B cell (primary cell): ENCODE data around the gene MYG1. TPM values are rescaled to one million over a fixed set of nuclear protein-coding genes. Genes with fewer than 3 reads are reported as not detected.

Experiments
- ATAC-seq: fragments of 200-7000 bp; cut with Tn5 transposase; one replicate; pipeline ENCODE4 v1.10.0; 2021; ENCODE audit warnings: low read depth, mild to moderate bottlenecking, moderate number of reproducible peaks, moderate library complexity
- CTCF ChIA-PET: fragments of 350-600 bp; sonication (Branson Sonifier 250); formaldehyde crosslinking; loops from one replicate; lab custom pipeline; 2021; ENCODE audit warnings: antibody characterized with exemption, inconsistent platforms; lab: Charles Lee
- POLR2A ChIA-PET: fragments of 350-600 bp; sonication (Branson Sonifier 250); formaldehyde crosslinking; loops from one replicate; lab custom pipeline; 2021; ENCODE audit warnings: antibody characterized with exemption; lab: Charles Lee
- DNase-seq: peaks from one replicate; pipeline ENCODE4 v3.0.0; 2013
- H2AFZ ChIP-seq: 2 replicates; pipeline ENCODE4 v1.6.1; 2012; ENCODE audit warnings: mild to moderate bottlenecking, low read depth, low read length; ENCODE audit not compliant: insufficient read depth, poor library complexity, severe bottlenecking
- H3K27ac ChIP-seq, 2 donors: 1 replicate in 1 of 2; 2 replicates in 1 of 2; pipeline ENCODE4 v1.5.1; 2012 to 2013; ENCODE audit warnings: low read length in 2 of 2, mild to moderate bottlenecking in 2 of 2, moderate library complexity in 1 of 2
- H3K27me3 ChIP-seq, 4 experiments: fragments of 200-600 bp in 1 of 4; sonication (generic) in 1 of 4; replicated peaks in 1 of 4; 1 replicate in 2 of 4; 2 replicates in 2 of 4; pipeline versions ENCODE4 v1.6.1 to v1.7.0; 2013 to 2016; ENCODE audit warnings: low read length in 3 of 4, mild to moderate bottlenecking in 2 of 4, mixed read lengths in 1 of 4, moderate library complexity in 1 of 4; ENCODE audit not compliant: insufficient read depth in 4 of 4, control insufficient read depth in 3 of 4; ENCODE audit errors: control extremely low read depth in 1 of 4
- H3K36me3 ChIP-seq, 2 experiments: replicated peaks in 1 of 2; 1 replicate in 1 of 2; 2 replicates in 1 of 2; pipeline versions ENCODE4 v1.6.1 to v1.7.1; 2013; ENCODE audit warnings: low read length in 1 of 2; ENCODE audit not compliant: insufficient read depth in 2 of 2, control insufficient read depth in 1 of 2; ENCODE audit errors: control extremely low read depth in 1 of 2, extremely low read depth in 1 of 2
- H3K4me1 ChIP-seq, 2 donors: fragments of 200-600 bp in 1 of 2; sonication (generic) in 1 of 2; 1 replicate in 1 of 2; 2 replicates in 1 of 2; pipeline versions ENCODE4 v1.5.1 to v1.6.1; 2013 to 2017; ENCODE audit warnings: low read length in 2 of 2; ENCODE audit not compliant: control insufficient read depth in 2 of 2, insufficient read depth in 2 of 2
- H3K4me2 ChIP-seq: replicated peaks from 2 replicates; pipeline ENCODE3; 2012; ENCODE audit warnings: mild to moderate bottlenecking, low read depth, low read length; ENCODE audit not compliant: poor library complexity, severe bottlenecking
- H3K4me3 ChIP-seq, 5 experiments: fragments of 200-600 bp in 1 of 5; sonication (generic) in 1 of 5; 1 replicate in 3 of 5; 2 replicates in 2 of 5; pipeline versions ENCODE4 v1.5.1 to v1.7.0; 2011 to 2016; ENCODE audit warnings: low read length in 4 of 5, mild to moderate bottlenecking in 4 of 5, low read depth in 2 of 5, control low read depth in 1 of 5, moderate library complexity in 1 of 5; ENCODE audit not compliant: insufficient read depth in 1 of 5; ENCODE audit errors: control extremely low read depth in 1 of 5, extremely low read depth in 1 of 5
- H3K79me2 ChIP-seq: fragments of 200-600 bp; sonication (generic); one replicate; pipeline ENCODE4 v1.6.0; 2016; ENCODE audit warnings: low read length; ENCODE audit not compliant: control insufficient read depth, insufficient read depth
- H3K9ac ChIP-seq: fragments of 200-600 bp; sonication (generic); 2 replicates; pipeline ENCODE4 v1.6.1; 2017; ENCODE audit warnings: mild to moderate bottlenecking, low read length, moderate library complexity
- H3K9me3 ChIP-seq, 3 donors: one replicate each; pipeline versions ENCODE4 v1.6.1 to v1.7.1; 2013; ENCODE audit warnings: low read length in 2 of 3; ENCODE audit not compliant: control insufficient read depth in 2 of 3, insufficient read depth in 1 of 3; ENCODE audit errors: control extremely low read depth in 1 of 3
- H4K20me1 ChIP-seq: 2 replicates; pipeline ENCODE4 v1.6.0; 2012; ENCODE audit warnings: mild to moderate bottlenecking, low read length; ENCODE audit not compliant: insufficient read depth, control insufficient read depth, poor library complexity, severe bottlenecking
- H3K27ac Mint-ChIP-seq: one replicate; pipeline ENCODE4 v1.8.0; 2021; ENCODE audit warnings: mixed read lengths
- H3K27me3 Mint-ChIP-seq: one replicate; pipeline ENCODE4 v1.8.0; 2021; ENCODE audit warnings: mixed read lengths
- H3K4me1 Mint-ChIP-seq: one replicate; pipeline ENCODE4 v1.8.0; 2021; ENCODE audit warnings: mixed read lengths
- H3K4me3 Mint-ChIP-seq: one replicate; pipeline ENCODE4 v1.8.0; 2021; ENCODE audit warnings: mixed read lengths
- H3K9me3 Mint-ChIP-seq: one replicate; pipeline ENCODE4 v1.8.0; 2022; ENCODE audit warnings: mixed read lengths; ENCODE audit not compliant: insufficient read depth
- EZH2 ChIP-seq: IDR thresholded peaks from 2 replicates; pipeline ENCODE4 v1.6.1; 2012; ENCODE audit warnings: borderline replicate concordance, low read depth, mild to moderate bottlenecking, moderate library complexity, low read length; ENCODE audit not compliant: insufficient read depth, poor library complexity, severe bottlenecking
- WGBS: methylation state at CpG from one replicate; pipeline ENCODE4 v1.1.5; 2013; ENCODE audit warnings: missing lambda C conversion rate; ENCODE audit not compliant: insufficient coverage; 5-methylcytosine and 5-hydroxymethylcytosine counted together
- intact Hi-C: fragments of 100-400 bp; cut with micrococcal nuclease; formaldehyde crosslinking; loops from one replicate; pipeline ENCODE4 v1.10.0; 2022
- polyA plus RNA-seq: library from polyadenylated mRNA; depleted of rRNA; stranded (reverse); fragments of >200 nt; gene quantifications from 2 replicates; pipeline ENCODE4 v1.2.3, GENCODE V29; 2012
- total RNA-seq, 2 donors: library from RNA; stranded (reverse); fragments of 120-200 nt in 1 of 2; gene quantifications; 1 replicate in 1 of 2; 2 replicates in 1 of 2; pipeline versions ENCODE4 v1.2.3 to v1.2.4, GENCODE V29; 2013 to 2022
- TF ChIP-seq, protein P1 (sequence below): fragments of 200-600 bp; IDR thresholded peaks from one replicate; pipeline ENCODE4 v1.8.0; 2022; ENCODE audit warnings: antibody characterized with exemption, mild to moderate bottlenecking

Gene MYG1
- total and polyA plus RNA-seq, 2 donors (not counting 1 experiment from before 2014, with no cell fraction given) = 46.4 to 48.4 TPM

DNA sequence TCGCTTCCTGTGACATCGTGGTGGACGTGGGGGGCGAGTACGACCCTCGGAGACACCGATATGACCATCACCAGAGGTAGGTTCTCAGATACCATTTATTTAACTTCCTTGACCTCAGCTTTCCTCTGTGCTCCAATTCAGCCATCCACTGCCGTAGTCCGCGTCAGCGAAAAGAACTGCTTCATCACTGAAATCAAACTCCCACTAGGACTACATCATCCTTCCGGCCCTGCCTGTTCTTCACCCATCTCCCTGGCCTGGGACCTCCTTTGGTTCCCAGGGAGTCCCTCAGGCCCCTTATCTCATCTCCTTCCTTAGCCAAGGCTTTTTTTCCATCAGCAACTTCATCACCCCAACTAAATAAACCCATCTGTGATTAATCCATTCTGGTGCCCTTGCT is 692 bp downstream of the MYG1 start:
- peak overlapping the region; percentile 86 for H2AFZ ChIP-seq
- H3K4me2 ChIP-seq = peak overlapping the region; percentile 91
- peak overlapping the region; percentile 71 to 94 (median 83) for H3K4me3 ChIP-seq
- H3K79me2 ChIP-seq = peaks cover 67% of the 10 kb centered on the region
- H3K4me3 Mint-ChIP-seq = peak overlapping the region; percentile 100
- TF ChIP-seq EZH2 = no peak
- TF ChIP-seq, protein P1, sequence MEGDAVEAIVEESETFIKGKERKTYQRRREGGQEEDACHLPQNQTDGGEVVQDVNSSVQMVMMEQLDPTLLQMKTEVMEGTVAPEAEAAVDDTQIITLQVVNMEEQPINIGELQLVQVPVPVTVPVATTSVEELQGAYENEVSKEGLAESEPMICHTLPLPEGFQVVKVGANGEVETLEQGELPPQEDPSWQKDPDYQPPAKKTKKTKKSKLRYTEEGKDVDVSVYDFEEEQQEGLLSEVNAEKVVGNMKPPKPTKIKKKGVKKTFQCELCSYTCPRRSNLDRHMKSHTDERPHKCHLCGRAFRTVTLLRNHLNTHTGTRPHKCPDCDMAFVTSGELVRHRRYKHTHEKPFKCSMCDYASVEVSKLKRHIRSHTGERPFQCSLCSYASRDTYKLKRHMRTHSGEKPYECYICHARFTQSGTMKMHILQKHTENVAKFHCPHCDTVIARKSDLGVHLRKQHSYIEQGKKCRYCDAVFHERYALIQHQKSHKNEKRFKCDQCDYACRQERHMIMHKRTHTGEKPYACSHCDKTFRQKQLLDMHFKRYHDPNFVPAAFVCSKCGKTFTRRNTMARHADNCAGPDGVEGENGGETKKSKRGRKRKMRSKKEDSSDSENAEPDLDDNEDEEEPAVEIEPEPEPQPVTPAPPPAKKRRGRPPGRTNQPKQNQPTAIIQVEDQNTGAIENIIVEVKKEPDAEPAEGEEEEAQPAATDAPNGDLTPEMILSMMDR = no peak
- intact Hi-C loops = no loop called here
- H4K20me1 ChIP-seq = peaks cover 35% of the 10 kb centered on the region
- peaks cover 5 to 47% of the 10 kb centered on the region in 2 experiments for H3K36me3 ChIP-seq
- H3K27me3 Mint-ChIP-seq = no peaks in the 10 kb centered on the region
- ATAC-seq (no peak), DNase-seq (no peak)
- 4% methylated on average over 12 of the region's 12 CpGs for WGBS
- peak overlapping the region; percentile 99 for H3K27ac Mint-ChIP-seq
- no peaks in the 10 kb centered on the region for H3K9me3 Mint-ChIP-seq
- H3K4me1 ChIP-seq = peaks cover 26 to 45% of the 10 kb centered on the region in 2 donors
- H3K9ac ChIP-seq = peak overlapping the region; percentile 93
- peaks cover 64% of the 10 kb centered on the region for H3K4me1 Mint-ChIP-seq
- no peaks in the 10 kb centered on the region for H3K27me3 ChIP-seq
- peak overlapping the region; percentile 65 to 74 for H3K27ac ChIP-seq
- ChIA-PET CTCF (interaction anchor here (1.3 to 24.0 kb wide), 3 partner anchors 21 to 87 kb away, joined by 6 to 721 read pairs (median 207); partner anchors contain the start of genes AAAS, ESPL1 and ITGB7), POLR2A (interaction anchor here (0.9 to 3.3 kb wide), 5 partner anchors 13 to 80 kb away, joined by 3 to 19 read pairs (median 4); partner anchors contain the start of genes AAAS and ESPL1)
- H3K9me3 ChIP-seq = no peaks in the 10 kb centered on the region

DNA sequence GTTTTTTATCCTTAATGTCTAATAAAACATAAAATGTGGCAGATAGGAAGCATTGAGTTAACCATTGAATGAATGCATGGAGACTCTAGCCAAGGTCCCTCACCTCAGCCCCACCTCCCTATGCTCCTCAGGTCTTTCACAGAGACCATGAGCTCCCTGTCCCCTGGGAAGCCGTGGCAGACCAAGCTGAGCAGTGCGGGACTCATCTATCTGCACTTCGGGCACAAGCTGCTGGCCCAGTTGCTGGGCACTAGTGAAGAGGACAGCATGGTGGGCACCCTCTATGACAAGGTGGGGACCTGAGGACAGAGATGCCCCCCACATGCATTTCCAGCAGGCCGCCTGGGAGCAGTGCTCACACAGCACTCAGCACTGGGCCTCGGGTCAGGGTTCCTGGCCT is 3.4 kb downstream of the MYG1 start:
- Histone ChIP-seq H3K27ac (no peak overlapping the region), H3K4me2 (no peak overlapping the region), H3K4me3 (no peak overlapping the region), H3K27me3 (no peaks in the 10 kb centered on the region), H3K4me1 (peaks cover 13 to 26% of the 10 kb centered on the region in 2 donors), H3K9ac (no peak overlapping the region), H3K9me3 (no peaks in the 10 kb centered on the region), H2AFZ (no peak overlapping the region), H3K79me2 (peaks cover 53% of the 10 kb centered on the region), H4K20me1 (peaks cover 19% of the 10 kb centered on the region), H3K36me3 (peaks cover 4 to 60% of the 10 kb centered on the region in 2 experiments)
- intact Hi-C loops = no loop called here
- Mint-ChIP-seq H3K27ac (no peak overlapping the region), H3K27me3 (no peaks in the 10 kb centered on the region), H3K9me3 (no peaks in the 10 kb centered on the region), H3K4me1 (peaks cover 39% of the 10 kb centered on the region), H3K4me3 (peak overlapping the region; percentile 38)
- no peak for ATAC-seq
- CTCF ChIA-PET = interaction anchor here (19.7 kb wide), 1 partner anchor 19 kb away, joined by 207 read pairs; the partner anchor contains the start of gene AAAS
- DNase-seq = no peak
- POLR2A ChIA-PET = no interaction called here
- WGBS = 95% methylated on average over 4 of the region's 5 CpGs
- TF ChIP-seq, protein P1 = no peak
- TF ChIP-seq EZH2 = no peak
